ENCODE measurements around the gene ZC3H12D.

DNA sequence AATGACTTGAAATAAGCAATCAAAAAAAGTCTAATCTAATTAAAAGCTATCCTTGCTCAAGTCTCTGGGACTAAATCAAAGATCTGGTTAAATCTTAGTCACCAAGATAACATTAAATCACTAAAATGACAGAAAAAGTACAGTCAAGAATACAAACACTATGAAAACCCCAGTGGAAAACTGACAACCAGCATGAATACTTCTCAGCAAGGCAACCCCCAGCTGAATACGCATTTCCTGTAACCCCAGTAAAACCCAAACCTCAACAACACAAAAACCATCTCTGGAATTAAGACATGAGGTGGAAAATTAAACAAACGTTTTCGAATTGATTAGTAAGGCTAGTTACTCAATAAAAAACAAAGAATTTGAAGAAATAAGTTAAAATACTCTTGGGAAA, 23.7 kb upstream of the ZC3H12D start:
- TF ChIP-seq, protein P1, sequence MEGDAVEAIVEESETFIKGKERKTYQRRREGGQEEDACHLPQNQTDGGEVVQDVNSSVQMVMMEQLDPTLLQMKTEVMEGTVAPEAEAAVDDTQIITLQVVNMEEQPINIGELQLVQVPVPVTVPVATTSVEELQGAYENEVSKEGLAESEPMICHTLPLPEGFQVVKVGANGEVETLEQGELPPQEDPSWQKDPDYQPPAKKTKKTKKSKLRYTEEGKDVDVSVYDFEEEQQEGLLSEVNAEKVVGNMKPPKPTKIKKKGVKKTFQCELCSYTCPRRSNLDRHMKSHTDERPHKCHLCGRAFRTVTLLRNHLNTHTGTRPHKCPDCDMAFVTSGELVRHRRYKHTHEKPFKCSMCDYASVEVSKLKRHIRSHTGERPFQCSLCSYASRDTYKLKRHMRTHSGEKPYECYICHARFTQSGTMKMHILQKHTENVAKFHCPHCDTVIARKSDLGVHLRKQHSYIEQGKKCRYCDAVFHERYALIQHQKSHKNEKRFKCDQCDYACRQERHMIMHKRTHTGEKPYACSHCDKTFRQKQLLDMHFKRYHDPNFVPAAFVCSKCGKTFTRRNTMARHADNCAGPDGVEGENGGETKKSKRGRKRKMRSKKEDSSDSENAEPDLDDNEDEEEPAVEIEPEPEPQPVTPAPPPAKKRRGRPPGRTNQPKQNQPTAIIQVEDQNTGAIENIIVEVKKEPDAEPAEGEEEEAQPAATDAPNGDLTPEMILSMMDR (IDR thresholded peaks at IDR 0.05; ENCODE audit: low read length) = no peak
- TF ChIP-seq EZH2 (optimal IDR thresholded peaks at IDR 0.05; ENCODE audit: low read depth, low read length) = no peak

Measured in MM.1S (cell line).